ENCODE data around the gene GPHB5. TPM values are rescaled to one million over a fixed set of nuclear protein-coding genes. Genes with fewer than 3 reads are reported as not detected.

The GPHB5 gene
- total RNA-seq, 1 donor from 2014 or later = not detected

DNA sequence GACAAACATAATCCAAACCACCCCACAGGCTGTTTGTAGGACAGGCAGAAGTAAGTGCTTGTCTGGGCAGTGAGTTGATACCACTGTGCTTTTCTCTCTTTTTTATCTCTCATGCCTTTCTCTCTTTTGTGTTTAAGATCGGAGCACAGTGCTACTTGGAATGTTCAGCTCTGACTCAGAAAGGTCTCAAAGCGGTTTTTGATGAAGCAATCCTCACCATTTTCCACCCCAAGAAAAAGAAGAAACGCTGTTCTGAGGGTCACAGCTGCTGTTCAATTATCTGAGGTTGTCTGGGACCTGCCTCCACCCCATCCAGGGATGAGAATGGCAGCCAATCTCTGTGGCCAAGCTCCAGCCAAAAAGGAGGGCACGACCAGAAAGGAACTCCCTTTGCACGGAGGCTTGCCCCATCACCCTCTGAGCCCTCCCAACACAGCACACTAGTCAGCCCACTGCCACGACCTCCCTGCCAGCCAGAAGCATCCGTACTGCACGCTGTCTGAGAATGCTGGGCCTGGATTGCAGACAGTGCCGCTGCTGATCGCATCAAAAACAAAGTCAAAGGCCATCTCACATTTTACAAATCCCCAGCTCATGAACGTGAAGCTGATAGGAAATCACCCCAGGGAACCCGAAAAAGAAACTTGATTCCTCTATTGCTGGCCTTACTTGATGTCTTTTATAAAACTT lies 27.8 kb downstream of the GPHB5 start:
- no peaks in the 10 kb centered on the region for H3K36me3 ChIP-seq (ENCODE audit: control insufficient read depth, insufficient read depth, low read length)
- H3K27me3 ChIP-seq (ENCODE audit: control insufficient read depth, insufficient read depth, low read length) = peaks cover 2% of the 10 kb centered on the region
- no peak for TF ChIP-seq CTCF (IDR thresholded peaks at IDR 0.05; ENCODE audit: insufficient read depth, low read length, poor library complexity, severe bottlenecking)

DNA sequence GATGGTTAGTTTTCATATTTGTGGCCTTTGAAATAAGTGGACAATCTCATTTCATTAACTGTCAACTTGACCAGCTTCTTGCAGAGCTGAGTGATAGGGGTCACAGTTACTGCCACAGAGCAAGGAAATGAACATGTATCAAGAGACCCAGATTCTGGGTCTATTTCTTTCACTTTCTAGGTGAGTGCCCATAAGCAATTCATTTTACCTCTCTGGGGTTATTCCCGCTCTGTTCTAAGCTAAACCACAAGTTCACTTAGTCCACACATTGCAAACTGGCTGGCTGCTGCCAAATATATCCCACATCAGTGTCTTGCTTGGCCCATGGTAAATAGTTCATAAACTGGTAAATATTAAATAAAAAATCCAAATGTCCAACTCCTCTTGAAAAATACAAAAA lies 29.9 kb downstream of the GPHB5 start:
- Histone ChIP-seq H3K4me3 (ENCODE audit: low read depth, low read length) (no peak overlapping the region), H3K27me3 (ENCODE audit: control insufficient read depth, insufficient read depth, low read length) (peaks cover 3% of the 10 kb centered on the region), H3K36me3 (ENCODE audit: control insufficient read depth, insufficient read depth, low read length) (no peaks in the 10 kb centered on the region)
- TF ChIP-seq CTCF (IDR thresholded peaks at IDR 0.05; ENCODE audit: insufficient read depth, low read length, poor library complexity, severe bottlenecking) = no peak
- DNase-seq (ENCODE audit: low read depth) = no peak

More for the DNA sequence above, 27.8 kb downstream of the GPHB5 start:
- DNase-seq (ENCODE audit: low read depth) = no peak
- H3K4me3 ChIP-seq (ENCODE audit: low read depth, low read length) = no peak overlapping the region

- H3K27me3 ChIP-seq (ENCODE audit: control insufficient read depth, insufficient read depth, low read length) = peaks cover 3% of the 10 kb centered on the region
- no peak for TF ChIP-seq CTCF (IDR thresholded peaks at IDR 0.05; ENCODE audit: insufficient read depth, low read length, poor library complexity, severe bottlenecking)
- H3K36me3 ChIP-seq (ENCODE audit: control insufficient read depth, insufficient read depth, low read length) = no peaks in the 10 kb centered on the region
- no peak overlapping the region for H3K4me3 ChIP-seq (ENCODE audit: low read depth, low read length)
- no peak for DNase-seq (ENCODE audit: low read depth)
These were observed 30.9 kb downstream of the GPHB5 start for GRCh38 chr14:63287666-63288483.

GRCh38 chr14:63286071-63286470 lies 32.7 kb downstream of the GPHB5 start:
- Histone ChIP-seq H3K4me3 (ENCODE audit: low read depth, low read length) (no peak overlapping the region), H3K36me3 (ENCODE audit: control insufficient read depth, insufficient read depth, low read length) (no peaks in the 10 kb centered on the region), H3K27me3 (ENCODE audit: control insufficient read depth, insufficient read depth, low read length) (peaks cover 3% of the 10 kb centered on the region)
- no peak for TF ChIP-seq CTCF (IDR thresholded peaks at IDR 0.05; ENCODE audit: insufficient read depth, low read length, poor library complexity, severe bottlenecking)
- no peak for DNase-seq (ENCODE audit: low read depth)

DNA sequence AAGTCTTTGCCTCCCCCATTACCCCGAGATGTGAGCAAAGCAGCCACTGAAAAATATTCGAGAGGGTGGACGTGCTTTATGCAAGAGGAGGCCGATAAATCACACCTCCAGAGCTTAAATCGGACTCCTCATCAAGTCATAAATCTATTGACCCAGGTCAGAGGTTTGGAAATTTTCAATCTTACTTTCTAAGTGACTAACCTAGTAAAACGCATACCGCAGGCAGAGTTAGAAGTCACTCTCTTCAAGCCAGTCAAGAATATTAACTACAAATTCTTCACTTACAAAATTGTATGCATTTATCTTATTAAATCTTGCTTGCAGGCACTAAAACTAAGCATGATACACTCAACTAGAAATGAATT lies 34.9 kb downstream of the GPHB5 start:
- Histone ChIP-seq H3K36me3 (ENCODE audit: control insufficient read depth, insufficient read depth, low read length) (no peaks in the 10 kb centered on the region), H3K4me3 (ENCODE audit: low read depth, low read length) (no peak overlapping the region), H3K27me3 (ENCODE audit: control insufficient read depth, insufficient read depth, low read length) (peaks cover 3% of the 10 kb centered on the region)
- no peak for TF ChIP-seq CTCF (IDR thresholded peaks at IDR 0.05; ENCODE audit: insufficient read depth, low read length, poor library complexity, severe bottlenecking)
- no peak for DNase-seq (ENCODE audit: low read depth)

Measured in kidney epithelial cell (primary cell).